ENCODE results near the gene NDUFB10.

NDUFB10 gene

GRCh38 chr16:1929105-1929504 lies 30.2 kb upstream of the NDUFB10 start:
- H3K4me3 ChIP-seq (ENCODE audit: low read depth, low read length) = peak overlapping the region; percentile 67
- TF ChIP-seq, protein P1, sequence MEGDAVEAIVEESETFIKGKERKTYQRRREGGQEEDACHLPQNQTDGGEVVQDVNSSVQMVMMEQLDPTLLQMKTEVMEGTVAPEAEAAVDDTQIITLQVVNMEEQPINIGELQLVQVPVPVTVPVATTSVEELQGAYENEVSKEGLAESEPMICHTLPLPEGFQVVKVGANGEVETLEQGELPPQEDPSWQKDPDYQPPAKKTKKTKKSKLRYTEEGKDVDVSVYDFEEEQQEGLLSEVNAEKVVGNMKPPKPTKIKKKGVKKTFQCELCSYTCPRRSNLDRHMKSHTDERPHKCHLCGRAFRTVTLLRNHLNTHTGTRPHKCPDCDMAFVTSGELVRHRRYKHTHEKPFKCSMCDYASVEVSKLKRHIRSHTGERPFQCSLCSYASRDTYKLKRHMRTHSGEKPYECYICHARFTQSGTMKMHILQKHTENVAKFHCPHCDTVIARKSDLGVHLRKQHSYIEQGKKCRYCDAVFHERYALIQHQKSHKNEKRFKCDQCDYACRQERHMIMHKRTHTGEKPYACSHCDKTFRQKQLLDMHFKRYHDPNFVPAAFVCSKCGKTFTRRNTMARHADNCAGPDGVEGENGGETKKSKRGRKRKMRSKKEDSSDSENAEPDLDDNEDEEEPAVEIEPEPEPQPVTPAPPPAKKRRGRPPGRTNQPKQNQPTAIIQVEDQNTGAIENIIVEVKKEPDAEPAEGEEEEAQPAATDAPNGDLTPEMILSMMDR (conservative IDR thresholded peaks at IDR 0.05; ENCODE audit: low read depth, low read length) = no peak
- DNase-seq (ENCODE audit: low read depth) = no peak

DNA sequence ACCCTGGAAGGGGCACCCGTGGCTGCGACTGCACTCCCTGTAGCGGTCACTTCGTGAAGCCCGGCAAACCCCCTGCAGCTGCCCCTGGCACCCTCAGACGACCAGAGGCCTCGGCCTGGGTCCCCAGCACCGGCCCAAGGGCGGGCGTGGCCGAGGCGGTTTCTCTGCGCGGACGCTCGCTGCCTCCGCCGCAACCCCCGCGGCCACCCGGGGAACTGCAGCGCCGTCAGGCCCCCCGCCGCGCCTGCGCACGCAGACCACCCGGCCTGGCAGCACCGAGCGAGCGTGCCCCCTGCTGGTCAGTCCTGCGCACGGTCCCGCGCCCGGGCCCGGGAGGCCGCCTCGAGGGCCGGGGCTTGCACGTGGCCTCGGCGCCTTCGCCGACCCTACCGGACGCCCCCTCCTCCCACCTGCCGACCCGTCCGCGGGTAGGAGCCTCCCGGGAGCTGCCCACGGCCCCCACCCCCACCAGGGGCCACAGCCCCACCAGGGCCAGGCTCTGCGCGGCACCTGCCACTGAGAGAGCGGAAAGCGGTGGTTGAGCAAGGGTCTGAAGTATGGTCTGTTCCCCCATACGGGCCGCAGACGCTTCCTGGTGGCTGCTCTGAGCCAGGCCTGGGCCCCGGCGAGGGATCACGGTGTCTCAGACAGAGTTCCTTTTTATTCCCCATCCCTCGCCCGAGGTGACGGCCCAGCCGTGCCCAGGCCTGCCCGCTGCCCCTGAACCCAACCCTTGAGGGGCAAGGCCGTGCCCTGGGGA lies 29.6 kb upstream of the NDUFB10 start:
- TF ChIP-seq, protein P1 (conservative IDR thresholded peaks at IDR 0.05; ENCODE audit: low read depth, low read length) = peak; percentile 52
- DNase-seq (ENCODE audit: low read depth) = peak; percentile 82
- H3K4me3 ChIP-seq (ENCODE audit: low read depth, low read length) = peak overlapping the region; percentile 67

DNA sequence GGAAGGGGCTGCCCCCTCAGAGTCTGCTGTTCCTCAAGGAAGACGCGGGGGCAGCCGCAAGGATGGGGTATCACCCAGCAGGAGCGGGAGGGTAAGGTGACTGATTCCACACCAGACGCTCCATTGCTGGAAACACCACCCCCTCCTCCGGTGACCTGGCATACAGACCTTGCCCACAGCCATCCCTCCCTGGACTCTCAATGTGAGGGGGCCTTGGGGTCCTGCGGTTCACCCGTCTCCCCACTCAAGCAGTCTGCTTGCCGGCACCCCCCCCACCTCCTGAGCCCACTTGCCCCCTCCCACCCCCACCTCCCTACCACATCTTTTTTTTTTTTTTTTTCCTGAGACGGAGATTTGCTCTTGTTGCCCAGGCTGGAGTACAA lies 29.0 kb upstream of the NDUFB10 start:
- DNase-seq (ENCODE audit: low read depth) = no peak
- TF ChIP-seq, protein P1 (conservative IDR thresholded peaks at IDR 0.05; ENCODE audit: low read depth, low read length) = no peak
- no peak overlapping the region for H3K4me3 ChIP-seq (ENCODE audit: low read depth, low read length)

- peak; percentile 30 for DNase-seq (ENCODE audit: low read depth)
- no peak overlapping the region for H3K4me3 ChIP-seq (ENCODE audit: low read depth, low read length)
- TF ChIP-seq, protein P1 (conservative IDR thresholded peaks at IDR 0.05; ENCODE audit: low read depth, low read length) = peak; percentile 30
Observed at GRCh38 chr16:1932050-1933028, 27.0 kb upstream of the NDUFB10 start.

- TF ChIP-seq, protein P1 (conservative IDR thresholded peaks at IDR 0.05; ENCODE audit: low read depth, low read length) = no peak
- DNase-seq (ENCODE audit: low read depth) = no peak
Observed at GRCh38 chr16:1933097-1933661, 26.2 kb upstream of the NDUFB10 start.

DNA sequence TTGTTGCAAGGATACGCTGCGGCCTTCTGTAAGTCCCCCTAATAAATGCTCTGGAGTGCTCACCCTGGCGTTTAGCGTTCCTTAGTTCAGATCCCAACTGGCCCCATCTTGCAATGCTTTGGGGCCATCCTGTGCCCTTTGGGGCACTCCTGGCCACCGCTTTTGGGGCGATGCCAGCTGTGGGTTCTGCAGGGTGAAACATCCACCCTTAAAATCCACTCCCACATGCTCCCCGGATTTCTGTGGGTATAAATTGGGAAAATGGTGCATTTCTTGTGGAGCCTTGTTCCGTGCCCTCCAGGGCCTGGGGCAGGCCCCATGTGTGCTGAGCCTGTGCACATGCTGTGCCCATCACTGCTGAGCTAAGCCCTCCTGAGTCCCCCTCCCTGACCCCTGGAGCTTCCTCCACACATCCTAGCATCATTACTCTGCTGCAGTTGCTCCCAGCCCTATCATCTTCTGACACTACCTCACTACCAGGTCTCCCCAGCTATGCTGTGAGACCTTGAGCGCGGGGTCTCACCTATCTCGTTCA lies 22.3 kb upstream of the NDUFB10 start:
- DNase-seq (ENCODE audit: low read depth) = no peak
- H3K4me3 ChIP-seq (ENCODE audit: low read depth, low read length) = no peak overlapping the region
- TF ChIP-seq, protein P1 (conservative IDR thresholded peaks at IDR 0.05; ENCODE audit: low read depth, low read length) = no peak

More at GRCh38 chr16:1933097-1933661, 26.2 kb upstream of the NDUFB10 start:
- H3K4me3 ChIP-seq (ENCODE audit: low read depth, low read length) = no peak overlapping the region

All from choroid plexus epithelial cell (primary cell).